GM12865 (cell line): ENCODE results near the gene SGCD.

Experiments
- DNase-seq: peaks from one replicate; pipeline ENCODE4 v3.0.0; 2010; ENCODE audit warnings: low read depth
- H3K4me3 ChIP-seq: 2 replicates; pipeline ENCODE4 v1.5.1; 2011; ENCODE audit warnings: mild to moderate bottlenecking, low read depth, low read length, control low read depth
- CTCF ChIP-seq: IDR thresholded peaks from 2 replicates; pipeline ENCODE4 v1.5.1; 2011; ENCODE audit warnings: low read length, control low read depth, low read depth, inconsistent platforms; ENCODE audit not compliant: insufficient read depth; ENCODE audit errors: missing control alignments

The SGCD gene

GRCh38 chr5:156681265-156681664 lies 354.3 kb downstream of the SGCD start:
- DNase-seq, result no peak
- no peak overlapping the region for H3K4me3 ChIP-seq
- TF ChIP-seq CTCF, result no peak

GRCh38 chr5:156682971-156683370 lies 356.0 kb downstream of the SGCD start:
- DNase-seq, result no peak
- no peak for TF ChIP-seq CTCF
- H3K4me3 ChIP-seq, result no peak overlapping the region

GRCh38 chr5:156683509-156683908 lies 356.5 kb downstream of the SGCD start:
- no peak for DNase-seq
- H3K4me3 ChIP-seq, result no peak overlapping the region
- no peak for TF ChIP-seq CTCF

- no peak for TF ChIP-seq CTCF
- DNase-seq, result no peak
- H3K4me3 ChIP-seq, result no peak overlapping the region
Observed at GRCh38 chr5:156684216-156684615, 357.3 kb downstream of the SGCD start.

GRCh38 chr5:156685481-156685880 lies 358.5 kb downstream of the SGCD start:
- DNase-seq, result no peak
- no peak overlapping the region for H3K4me3 ChIP-seq
- TF ChIP-seq CTCF, result no peak

- no peak for TF ChIP-seq CTCF
- H3K4me3 ChIP-seq, result no peak overlapping the region
- DNase-seq, result no peak
Observed at GRCh38 chr5:156686380-156686779, 359.4 kb downstream of the SGCD start.

- H3K4me3 ChIP-seq, result no peak overlapping the region
- DNase-seq, result no peak
- TF ChIP-seq CTCF, result no peak
Observed at GRCh38 chr5:156686796-156687195, 359.8 kb downstream of the SGCD start.
